ENCODE measurements around the gene PASK.

PASK gene

GRCh38 chr2:241062389-241063092 lies 86.7 kb downstream of the PASK start:
- no peak for DNase-seq

GRCh38 chr2:241061275-241061674 lies 88.0 kb downstream of the PASK start:
- DNase-seq: no peak
